HCT116 (cell line): ENCODE data around the gene SNAP91. TPM values are rescaled to one million over a fixed set of nuclear protein-coding genes. Genes with fewer than 3 reads are reported as not detected.

Experiments
- ATAC-seq: fragments of 200-7000 bp; cut with Tn5 transposase; 2 replicates; pipeline ENCODE4 v1.9.1; 2020; ENCODE audit warnings: mild to moderate bottlenecking, moderate library complexity
- BruUV-seq: library from RNA; stranded (reverse); fragments of 400-500 nt; replicated peaks from 2 replicates; lab custom pipeline; 2021; lab: Mats Ljungman, UMichigan
- CTCF ChIA-PET: fragments of 300-600 bp; sonication (Branson Sonifier 250); formaldehyde crosslinking; loops from one replicate; lab custom pipeline; 2021; ENCODE audit warnings: antibody characterized with exemption; lab: Charles Lee
- POLR2A ChIA-PET: fragments of 300-600, 350-600 bp; sonication (Branson Sonifier 250); formaldehyde crosslinking; loops from one replicate; lab custom pipeline; 2021; ENCODE audit warnings: antibody characterized with exemption; lab: Charles Lee
- RAD21 ChIA-PET, 2 experiments: fragments of 300-600 bp; sonication (Branson Sonifier 250); formaldehyde crosslinking; loops; one replicate each; lab custom pipeline; 2023; ENCODE audit warnings: low total read pairs in 2 of 2; ENCODE audit not compliant: uncharacterized antibody in 2 of 2, unreplicated experiment in 2 of 2, low non-redundant PET in 1 of 2; lab: Charles Lee
- DNase-seq: peaks from one replicate; pipeline ENCODE4 v3.0.0-alpha.2; 2010; ENCODE audit warnings: low read depth, low spot score
- H2AFZ ChIP-seq: fragments of 200-600 bp; shearing (Covaris generic), sonication (generic); 2 replicates; pipeline ENCODE4 v1.6.1; 2017; ENCODE audit warnings: low read depth, mixed run types, mixed read lengths, antibody characterized with exemption, low read length; ENCODE audit not compliant: poor library complexity, severe bottlenecking
- H3K27ac ChIP-seq: 2 replicates; pipeline ENCODE4 v1.5.1; 2012; ENCODE audit warnings: low read depth, low read length
- H3K27me3 ChIP-seq: fragments of 200-600 bp; sonication (generic); 2 replicates; pipeline ENCODE4 v1.6.1; 2016; ENCODE audit warnings: mixed run types, low read length, mixed read lengths; ENCODE audit not compliant: insufficient read depth
- H3K36me3 ChIP-seq, 2 experiments: fragments of 200-500 bp in 1 of 2; fragments of 200-600 bp in 1 of 2; sonication (Bioruptor generic) in 1 of 2; sonication (generic) in 1 of 2; 2 replicates each; pipeline versions ENCODE4 v1.5.1 to v1.6.1; 2014 to 2016; ENCODE audit warnings: low read length in 2 of 2, inconsistent platforms in 1 of 2, mixed read lengths in 1 of 2, mixed run types in 1 of 2; ENCODE audit not compliant: insufficient read depth in 2 of 2, control insufficient read depth in 1 of 2
- H3K4me1 ChIP-seq, 2 experiments: fragments of 200-600 bp in 1 of 2; sonication (generic) in 1 of 2; 2 replicates each; pipeline versions ENCODE4 v1.5.1 to v1.6.1; 2012 to 2017; ENCODE audit warnings: low read length in 2 of 2, inconsistent platforms in 1 of 2, mild to moderate bottlenecking in 1 of 2, mixed read lengths in 1 of 2, mixed run types in 1 of 2, moderate library complexity in 1 of 2; ENCODE audit not compliant: insufficient read depth in 2 of 2, control insufficient read depth in 1 of 2
- H3K4me2 ChIP-seq: fragments of 200-600 bp; sonication (generic); 2 replicates; pipeline ENCODE4 v1.6.1; 2017; ENCODE audit warnings: mixed run types, low read length, mixed read lengths
- H3K4me3 ChIP-seq, 2 experiments: fragments of 200-600 bp in 1 of 2; sonication (generic) in 1 of 2; replicated peaks in 1 of 2; 2 replicates each; pipeline ENCODE4 v1.5.1; 2011 to 2016; ENCODE audit warnings: low read length in 2 of 2, control low read depth in 1 of 2, low read depth in 1 of 2, mild to moderate bottlenecking in 1 of 2, mixed read lengths in 1 of 2, mixed run types in 1 of 2
- H3K79me2 ChIP-seq: fragments of 200-600 bp; sonication (generic); 2 replicates; pipeline ENCODE4 v1.6.1; 2017; ENCODE audit warnings: mild to moderate bottlenecking, mixed run types, low read length, moderate library complexity, mixed read lengths; ENCODE audit not compliant: insufficient read depth
- H3K9ac ChIP-seq: fragments of 200-600 bp; sonication (generic); 2 replicates; pipeline ENCODE4 v1.6.1; 2016; ENCODE audit warnings: low read length, mixed read lengths
- H3K9me2 ChIP-seq: fragments of 200-600 bp; sonication (generic), shearing (Covaris generic); 2 replicates; pipeline ENCODE4 v1.6.1; 2017; ENCODE audit warnings: mixed run types, mild to moderate bottlenecking, moderate library complexity; ENCODE audit not compliant: insufficient read depth
- H3K9me3 ChIP-seq, 2 experiments: fragments of 200-500 bp in 1 of 2; fragments of 200-600 bp in 1 of 2; sonication (Bioruptor generic) in 1 of 2; sonication (generic) in 1 of 2; 2 replicates each; pipeline ENCODE4 v1.6.1; 2014 to 2017; ENCODE audit warnings: low read length in 2 of 2, mixed read lengths in 2 of 2, inconsistent platforms in 1 of 2, low read depth in 1 of 2, mild to moderate bottlenecking in 1 of 2, mixed run types in 1 of 2, moderate library complexity in 1 of 2; ENCODE audit not compliant: control insufficient read depth in 1 of 2, insufficient read depth in 1 of 2
- H4K20me1 ChIP-seq: fragments of 200-600 bp; sonication (generic), shearing (Covaris generic); 2 replicates; pipeline ENCODE4 v1.6.1; 2017; ENCODE audit warnings: mixed run types, mild to moderate bottlenecking, moderate library complexity; ENCODE audit not compliant: insufficient read depth
- CTCF ChIP-seq, 3 experiments: fragments of 200-600 bp in 1 of 3; sonication (generic) in 1 of 3; IDR thresholded peaks in 2 of 3; conservative IDR thresholded peaks in 1 of 3; 2 replicates each; pipeline ENCODE4 v1.5.1; 2012 to 2017; ENCODE audit warnings: low read depth in 2 of 3, low read length in 2 of 3, antibody characterized with exemption in 1 of 3, borderline replicate concordance in 1 of 3, control low read depth in 1 of 3, mild to moderate bottlenecking in 1 of 3, mixed read lengths in 1 of 3, mixed run types in 1 of 3, moderate library complexity in 1 of 3; ENCODE audit not compliant: insufficient read depth in 1 of 3
- ELF1 ChIP-seq: IDR thresholded peaks from 2 replicates; pipeline ENCODE4 v1.6.1; 2012; ENCODE audit warnings: low read depth, borderline replicate concordance
- EZH2 ChIP-seq: fragments of 200-600 bp; sonication (generic); IDR thresholded peaks from 2 replicates; pipeline ENCODE4 v1.6.1; 2017; ENCODE audit warnings: antibody characterized with exemption, mixed run types
- EZH2phosphoT487 ChIP-seq: fragments of 200-600 bp; IDR thresholded peaks from 2 replicates; pipeline ENCODE4 v1.6.1; 2018; ENCODE audit warnings: antibody characterized with exemption, borderline replicate concordance
- MAX ChIP-seq: IDR thresholded peaks from 2 replicates; pipeline ENCODE4 v1.6.1; 2012
- POLR2AphosphoS5 ChIP-seq: IDR thresholded peaks from 2 replicates; pipeline ENCODE4 v1.6.1; 2011; ENCODE audit warnings: mild to moderate bottlenecking, low read depth, low read length, moderate library complexity
- SP1 ChIP-seq: IDR thresholded peaks from 2 replicates; pipeline ENCODE4 v1.6.1; 2012; ENCODE audit warnings: low read depth
- TCF7L2 ChIP-seq: IDR thresholded peaks from 2 replicates; pipeline ENCODE4 v1.7.0; 2011; ENCODE audit warnings: borderline replicate concordance, inconsistent platforms; ENCODE audit not compliant: insufficient read depth, insufficient read length; ENCODE audit errors: extremely low read depth
- YY1 ChIP-seq: IDR thresholded peaks from 2 replicates; pipeline ENCODE4 v1.6.1; 2011; ENCODE audit warnings: low read length, low read depth, moderate library complexity, mild to moderate bottlenecking; ENCODE audit not compliant: insufficient replicate concordance; ENCODE audit errors: extremely low read depth
- ZFX ChIP-seq: fragments of 450-650 bp; IDR thresholded peaks from 2 replicates; pipeline ENCODE4 v1.6.1; 2017
- ZNF274 ChIP-seq: fragments of 200-500 bp; sonication (Bioruptor generic); IDR thresholded peaks from 2 replicates; pipeline ENCODE4 v1.6.1; 2014; ENCODE audit warnings: mild to moderate bottlenecking, low read depth, low read length, inconsistent platforms
- intact Hi-C: fragments of 100-400 bp; cut with micrococcal nuclease; formaldehyde crosslinking; loops from 2 replicates; pipeline ENCODE4 v1.10.0; 2022
- total RNA-seq: library from RNA; stranded (reverse); gene quantifications from one replicate; pipeline ENCODE4 v1.2.1, GENCODE V29; 2021; ENCODE audit not compliant: unreplicated experiment

Gene SNAP91
- total RNA-seq, 1 experiment from 2014 or later, result not detected

DNA sequence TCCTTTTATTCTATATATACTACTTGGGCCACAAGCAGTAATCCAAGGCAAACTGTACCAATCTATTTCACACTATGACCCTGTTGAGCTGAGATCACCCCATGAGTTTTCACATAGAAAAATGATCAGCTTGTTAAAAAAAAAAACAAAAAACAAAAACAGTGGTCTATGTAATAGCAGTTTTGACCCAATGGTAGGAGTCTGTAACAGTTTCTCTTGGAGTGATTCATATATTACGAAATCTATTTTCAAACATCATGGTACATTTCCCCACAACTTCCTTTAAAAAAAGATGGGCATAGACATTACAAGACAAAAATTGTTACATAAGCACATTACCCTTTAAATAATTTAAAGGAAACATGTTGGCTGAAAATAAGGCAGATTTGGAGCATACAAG is 118.5 kb downstream of the SNAP91 start:
- no TSS peak for BruUV-seq
- CTCF ChIA-PET, result no interaction called here
- no peak overlapping the region for H3K4me3 ChIP-seq
- no peak for TF ChIP-seq TCF7L2
- no peak for TF ChIP-seq MAX
- TF ChIP-seq ELF1, result no peak
- TF ChIP-seq SP1, result no peak
- TF ChIP-seq POLR2AphosphoS5, result no peak
- no peak for TF ChIP-seq ZFX
- TF ChIP-seq YY1, result no peak
- no peak for TF ChIP-seq ZNF274
- TF ChIP-seq, all 23 proteins: peak for 0
- Histone ChIP-seq H3K9ac (no peak overlapping the region), H4K20me1 (no peaks in the 10 kb centered on the region), H3K9me2 (no peaks in the 10 kb centered on the region), H3K9me3 (no peaks in the 10 kb centered on the region), H3K4me2 (no peak overlapping the region), H3K36me3 (no peaks in the 10 kb centered on the region), H3K27ac (no peak overlapping the region), H2AFZ (no peak overlapping the region), H3K27me3 (no peaks in the 10 kb centered on the region), H3K79me2 (no peaks in the 10 kb centered on the region), H3K4me1 (no peaks in the 10 kb centered on the region)
- ATAC-seq, result no peak
- no peak for DNase-seq
- ChIA-PET POLR2A (no interaction called here), RAD21 (no interaction called here)
- intact Hi-C loops, result no loop called here

DNA sequence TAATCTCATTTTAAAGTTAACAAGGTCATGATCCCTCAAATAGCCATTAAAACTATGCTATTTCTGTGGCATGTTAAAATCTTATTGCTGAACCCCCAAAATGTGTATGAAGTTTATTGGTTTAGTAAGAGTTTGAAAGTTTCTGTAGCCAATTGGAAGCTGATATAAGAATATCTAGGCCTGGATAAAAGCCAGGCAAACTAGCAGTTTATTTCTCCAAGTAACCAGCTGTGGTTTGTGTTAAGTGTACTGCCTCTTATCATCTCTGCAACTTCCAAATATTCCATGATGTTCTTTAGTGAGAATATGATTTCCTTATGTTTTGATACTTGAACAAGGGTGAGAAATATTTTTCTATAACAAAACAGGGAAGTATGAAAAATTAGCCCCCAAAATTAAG is 119.8 kb downstream of the SNAP91 start:
- RAD21 ChIA-PET, result no interaction called here

More for the DNA sequence above, 119.8 kb downstream of the SNAP91 start:
- no TSS peak for BruUV-seq
- DNase-seq (no peak), ATAC-seq (no peak)
- no peaks in the 10 kb centered on the region for H3K79me2 ChIP-seq
- H3K9me3 ChIP-seq, result no peaks in the 10 kb centered on the region
- no peak overlapping the region for H3K27ac ChIP-seq
- no peaks in the 10 kb centered on the region for H3K36me3 ChIP-seq
- no peaks in the 10 kb centered on the region for H4K20me1 ChIP-seq
- H3K4me3 ChIP-seq, result no peak overlapping the region
- TF ChIP-seq CTCF (IDR thresholded peaks at IDR 0.05 in 2 of 3, conservative IDR thresholded peaks at IDR 0.05 in 1 of 3; ENCODE audit: borderline replicate concordance in 1 of 3, insufficient read depth in 1 of 3, low read depth in 2 of 3, low read length in 2 of 3) (no peak), EZH2 (no peak), ZFX (no peak), EZH2phosphoT487 (no peak)
- TF ChIP-seq, all 23 proteins: peak for 0
- intact Hi-C loops, result no loop called here
- no peak overlapping the region for H3K9ac ChIP-seq
- H3K9me2 ChIP-seq, result no peaks in the 10 kb centered on the region
- H3K4me1 ChIP-seq, result no peaks in the 10 kb centered on the region
- CTCF ChIA-PET, result no interaction called here
- no peaks in the 10 kb centered on the region for H3K27me3 ChIP-seq
- no peak overlapping the region for H2AFZ ChIP-seq
- POLR2A ChIA-PET, result no interaction called here
- no peak overlapping the region for H3K4me2 ChIP-seq
